GM21717 (cell line): ENCODE results near the gene KCNK7.

Experiments used
- ATAC-seq: cut with Tn5 transposase; IDR thresholded peaks from one replicate; pipeline ENCODE4 v1.9.1; 2021; ENCODE audit warnings: mild to moderate bottlenecking, moderate library complexity; ENCODE audit not compliant: unreplicated experiment

KCNK7 gene

DNA sequence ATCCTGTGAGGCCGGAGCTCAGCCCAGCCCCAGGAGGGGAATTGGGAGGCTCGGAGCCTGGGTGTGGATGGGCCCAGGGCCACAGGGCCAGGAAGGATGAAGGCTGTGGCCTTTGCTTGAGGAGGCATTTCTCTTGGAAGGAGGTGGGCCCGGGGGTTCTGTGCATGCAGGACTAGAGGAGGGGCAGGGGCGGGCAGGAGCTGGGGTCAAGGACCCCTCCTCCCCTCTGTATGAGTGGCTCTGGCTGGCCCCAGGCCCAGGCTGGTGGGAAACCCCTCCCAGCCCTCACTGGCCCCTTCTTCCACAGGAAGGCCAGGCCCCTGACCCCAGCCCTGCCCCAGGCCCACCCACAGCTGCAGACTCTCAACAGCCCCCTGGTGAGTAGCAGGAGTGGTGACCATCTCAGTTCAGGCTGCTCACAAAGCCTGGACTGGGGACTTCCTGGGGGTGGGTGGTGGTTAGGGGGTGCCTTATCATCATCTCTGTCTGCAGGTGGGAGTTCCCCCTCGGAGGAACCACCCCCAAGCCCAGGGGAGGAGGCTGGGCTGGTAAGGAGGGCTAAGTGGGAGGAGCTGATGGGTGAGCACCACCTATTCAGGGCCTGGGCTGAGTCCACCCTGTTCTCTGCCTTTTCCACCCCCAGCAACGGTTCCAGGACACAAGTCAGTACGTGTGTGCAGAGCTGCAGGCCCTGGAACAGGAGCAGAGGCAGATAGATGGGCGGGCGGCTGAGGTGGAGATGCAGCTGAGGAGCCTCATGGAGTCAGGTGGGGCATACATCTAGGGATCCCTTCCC, 6.0 kb downstream of the KCNK7 start:
- no peak for ATAC-seq

DNA sequence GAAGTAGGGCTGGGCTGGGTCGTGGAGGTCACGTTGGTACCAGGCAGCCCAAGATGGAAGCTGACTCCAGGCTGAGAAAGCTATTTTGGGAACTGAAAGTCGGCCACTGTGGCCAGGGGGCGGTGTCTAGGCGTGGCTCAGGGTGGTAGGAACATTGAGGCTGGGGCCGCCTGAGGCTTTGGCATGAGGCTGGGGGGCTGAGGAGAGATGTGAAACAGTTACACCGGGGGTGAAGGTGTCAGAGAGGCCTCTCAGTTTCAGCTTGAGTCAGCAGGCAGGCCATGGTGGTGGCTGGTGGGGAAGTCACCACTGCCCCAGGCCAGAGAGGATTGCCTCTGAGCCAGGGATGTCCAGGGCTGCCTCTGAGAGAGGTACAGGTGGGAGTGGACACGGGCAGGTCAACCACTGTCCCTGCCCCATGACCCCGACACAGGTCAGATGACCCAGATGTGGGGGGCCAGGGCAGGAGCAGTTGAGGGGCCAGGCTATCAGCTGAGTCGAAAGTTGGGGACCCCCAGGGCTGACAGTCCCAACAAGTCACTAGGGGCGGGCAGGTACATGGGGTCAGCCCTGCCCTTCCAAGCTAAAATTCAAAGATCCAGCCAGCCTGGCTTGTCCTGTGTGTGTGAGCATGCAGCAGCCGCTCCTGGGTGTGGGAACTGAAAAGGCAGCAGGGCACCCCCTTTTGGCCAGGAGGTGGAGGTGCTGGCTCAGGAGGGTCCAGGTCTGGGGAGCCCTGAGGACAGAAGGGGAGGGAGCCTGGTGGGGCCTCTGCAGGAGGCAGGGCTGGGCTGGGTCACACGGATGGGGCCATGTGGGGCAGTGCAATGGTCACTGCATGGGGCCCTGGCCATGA, 7.2 kb downstream of the KCNK7 start:
- peak; percentile 58 for ATAC-seq

DNA sequence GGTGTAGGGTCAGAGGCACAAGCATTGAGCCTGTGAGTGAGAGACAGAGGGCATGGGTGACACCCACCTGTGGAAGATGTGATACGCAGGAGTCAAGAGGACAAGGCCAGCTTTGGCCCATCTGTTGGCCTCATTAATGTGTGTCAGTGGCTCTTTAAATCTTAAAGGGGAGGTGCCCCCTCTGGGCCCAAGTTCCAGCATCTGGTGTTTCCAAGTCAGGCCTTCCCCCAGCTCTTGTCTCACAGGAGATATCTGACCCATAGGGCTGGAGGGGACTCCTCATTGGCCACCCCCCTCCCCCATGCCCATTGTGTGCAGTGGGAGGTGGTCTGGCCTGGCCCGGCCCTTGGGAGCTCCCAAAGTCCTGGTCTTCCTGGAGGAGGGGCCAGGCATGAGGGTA, 8.9 kb downstream of the KCNK7 start:
- ATAC-seq = no peak

DNA sequence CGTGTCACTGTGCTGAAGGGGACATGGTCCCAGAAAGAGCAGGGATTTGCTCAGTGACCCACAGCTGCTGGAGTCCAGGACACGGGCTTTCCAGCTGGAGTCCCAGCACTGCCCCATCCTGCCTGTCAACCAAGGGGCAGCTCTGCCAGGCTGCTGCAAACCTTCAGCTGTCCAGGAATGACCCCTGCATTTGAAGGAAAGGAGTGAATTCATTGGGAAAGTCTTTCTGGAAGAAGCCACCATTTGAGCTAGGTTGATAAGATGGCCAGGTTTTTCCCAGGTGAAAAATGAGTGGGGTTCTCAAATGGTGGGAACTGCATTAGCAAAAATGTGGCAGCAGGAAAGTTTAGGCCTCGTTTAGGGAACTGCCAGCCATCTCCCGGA, 9.4 kb downstream of the KCNK7 start:
- ATAC-seq = no peak

DNA sequence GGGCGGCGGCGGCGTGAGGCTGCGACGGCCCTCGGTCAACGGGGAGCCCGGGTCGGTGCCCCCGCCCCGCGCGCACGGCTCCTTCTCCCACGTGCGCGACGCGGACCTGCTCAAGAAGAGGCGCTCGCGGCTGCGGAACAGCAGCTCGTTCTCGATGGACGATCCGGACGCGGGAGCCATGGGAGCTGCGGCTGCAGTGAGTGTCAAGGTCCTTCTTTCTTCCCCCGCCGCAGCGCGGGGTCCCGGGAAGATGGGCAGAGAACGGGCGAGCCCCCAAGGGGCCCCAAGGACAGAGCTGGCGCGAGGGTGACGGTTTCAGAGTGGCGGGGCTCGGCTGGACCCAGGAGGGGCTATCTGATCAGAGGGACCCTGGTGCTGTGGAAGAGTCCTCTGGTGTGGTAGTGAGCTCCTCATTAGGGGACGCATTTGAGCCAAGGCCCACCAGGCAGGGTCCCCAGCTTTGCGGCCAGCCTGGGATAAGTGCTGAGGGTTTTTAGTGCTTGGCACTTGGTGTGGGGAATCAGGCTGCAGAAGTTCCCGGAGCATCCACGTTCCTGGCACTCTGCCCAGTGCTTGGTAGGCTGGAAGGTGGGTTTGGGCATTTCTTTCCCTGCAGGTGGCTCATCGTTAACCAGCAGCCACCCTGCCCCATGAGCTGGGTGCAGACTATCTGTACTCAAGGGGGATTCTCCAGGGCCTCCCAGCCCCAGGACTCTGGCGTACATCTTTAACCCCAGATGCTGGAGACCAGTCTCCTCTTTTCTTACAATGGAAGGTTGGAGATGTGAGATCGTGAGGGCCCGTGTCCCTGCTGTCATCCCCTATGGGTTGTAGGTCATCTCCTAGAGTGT, 10.0 kb downstream of the KCNK7 start:
- ATAC-seq = no peak

DNA sequence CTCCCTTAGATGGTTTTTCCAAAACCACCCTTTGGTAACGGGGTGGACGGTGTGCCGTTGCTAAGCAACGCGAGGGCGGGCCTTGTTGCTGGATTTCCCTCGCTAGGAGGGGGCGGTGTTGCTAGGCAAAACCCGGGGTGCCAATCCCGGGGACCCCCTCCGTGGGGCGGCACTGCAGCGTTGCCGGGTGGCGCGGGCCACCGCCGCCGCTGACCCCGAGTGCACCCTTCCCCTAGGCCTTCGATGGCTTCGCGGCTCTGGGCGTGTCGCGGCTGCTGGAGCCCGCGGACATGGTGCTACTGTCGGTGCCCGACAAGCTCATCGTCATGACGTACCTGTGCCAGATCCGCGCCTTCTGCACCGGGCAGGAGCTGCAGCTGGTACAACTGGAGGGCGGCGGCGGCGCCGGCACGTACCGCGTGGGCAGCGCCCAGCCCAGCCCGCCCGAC, 10.9 kb downstream of the KCNK7 start:
- no peak for ATAC-seq

DNA sequence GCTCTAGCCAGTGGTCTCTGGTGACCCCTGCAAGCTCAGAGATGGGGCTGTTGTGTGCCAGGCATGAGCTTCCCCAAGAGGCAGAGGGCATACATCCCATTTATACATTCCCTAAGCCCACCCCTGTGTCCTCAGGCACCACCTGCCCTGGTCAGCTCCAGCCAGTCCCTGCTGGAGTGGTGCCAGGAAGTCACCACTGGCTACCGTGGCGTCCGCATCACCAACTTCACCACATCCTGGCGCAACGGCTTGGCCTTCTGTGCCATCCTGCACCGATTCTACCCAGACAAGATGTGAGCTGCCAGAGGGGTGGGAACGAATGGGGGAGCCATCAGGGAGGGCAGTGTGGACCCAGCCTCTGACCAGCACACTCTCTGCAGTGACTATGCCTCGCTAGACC, 11.5 kb downstream of the KCNK7 start:
- ATAC-seq = no peak

DNA sequence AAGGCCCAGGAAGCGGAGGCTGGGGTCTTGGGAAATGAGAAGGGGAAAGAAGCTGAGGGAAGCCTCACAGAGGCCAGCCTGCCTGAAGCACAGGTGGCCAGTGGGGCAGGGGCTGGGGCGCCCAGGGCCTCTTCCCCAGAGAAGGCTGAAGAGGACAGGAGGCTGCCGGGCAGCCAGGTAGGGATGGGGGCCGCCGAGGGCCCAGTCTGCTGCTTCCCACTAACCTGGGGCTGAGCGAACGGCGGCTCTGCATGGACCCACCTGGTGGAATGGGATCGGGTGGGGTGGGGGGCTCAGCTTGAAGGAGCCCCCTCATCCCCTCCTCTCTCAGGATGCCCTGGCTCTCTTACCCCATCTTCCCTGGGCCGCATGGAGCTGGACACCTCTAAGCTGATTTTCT, 12.0 kb downstream of the KCNK7 start:
- ATAC-seq = no peak

DNA sequence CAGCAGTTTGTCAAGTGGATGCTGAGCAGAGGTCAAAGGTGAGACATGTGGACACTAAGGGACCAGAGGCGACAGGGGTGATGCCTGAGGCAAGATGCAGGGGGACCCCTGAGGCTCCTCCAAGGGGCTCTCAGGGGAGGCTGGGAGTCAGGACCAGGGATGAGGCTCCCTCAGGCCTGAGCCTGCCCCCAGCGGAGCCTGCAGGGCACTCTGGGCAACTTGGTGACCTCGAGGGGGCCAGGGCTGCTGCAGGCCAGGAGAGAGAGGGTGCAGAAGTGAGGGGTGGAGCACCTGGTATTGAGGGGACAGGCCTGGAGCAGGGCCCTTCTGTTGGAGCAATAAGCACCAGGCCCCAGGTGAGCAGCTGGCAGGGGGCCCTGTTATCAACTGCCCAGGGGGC, 13.7 kb downstream of the KCNK7 start:
- no peak for ATAC-seq

DNA sequence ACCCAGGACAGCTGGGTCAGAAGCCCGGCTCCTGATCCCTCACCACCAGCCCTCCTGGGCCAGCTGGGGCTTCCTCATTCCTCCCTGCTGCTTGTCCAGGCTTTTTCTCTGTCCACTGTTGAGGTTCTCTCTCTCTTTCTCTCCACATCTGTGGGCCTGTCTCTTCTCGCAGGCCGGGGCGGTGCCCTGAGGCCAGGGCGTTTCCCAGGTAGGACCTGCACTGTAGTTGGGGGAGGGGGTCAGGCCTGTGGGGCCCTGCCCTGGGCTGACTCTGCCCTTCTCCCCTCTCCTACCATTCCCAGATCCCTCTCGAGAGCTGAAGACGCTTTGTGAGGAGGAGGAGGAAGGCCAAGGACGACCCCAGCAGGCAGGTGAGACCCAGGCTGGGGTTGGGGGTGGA, 14.8 kb downstream of the KCNK7 start:
- no peak for ATAC-seq

DNA sequence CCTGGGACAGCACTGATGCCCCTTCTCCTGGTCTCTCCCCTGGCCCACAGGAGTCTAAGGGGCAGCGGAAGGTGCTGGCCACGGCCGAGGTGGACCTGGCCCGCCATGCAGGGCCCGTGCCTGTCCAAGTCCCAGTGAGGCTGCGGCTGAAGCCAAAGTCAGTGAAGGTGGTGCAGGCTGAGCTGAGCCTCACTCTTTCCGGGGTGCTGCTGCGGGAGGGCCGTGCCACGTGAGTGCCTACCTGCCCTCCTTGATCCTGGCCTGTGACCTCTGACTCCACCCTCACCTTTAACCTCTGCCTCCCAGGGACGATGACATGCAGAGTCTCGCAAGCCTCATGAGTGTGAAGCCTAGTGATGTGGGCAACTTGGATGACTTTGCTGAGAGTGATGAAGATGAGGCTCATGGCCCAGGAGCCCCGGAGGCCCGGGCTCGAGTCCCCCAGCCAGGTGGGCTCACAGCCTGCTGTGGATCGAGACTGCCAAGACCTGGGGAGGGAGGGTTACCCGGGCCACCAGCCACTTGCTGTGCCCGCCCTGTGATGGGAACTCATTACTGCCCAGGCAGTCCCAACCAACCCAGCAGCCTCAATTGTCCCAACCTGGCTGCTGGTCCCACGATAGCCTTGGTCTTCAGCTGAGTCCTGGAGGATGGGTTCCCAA, 15.4 kb downstream of the KCNK7 start:
- no peak for ATAC-seq

DNA sequence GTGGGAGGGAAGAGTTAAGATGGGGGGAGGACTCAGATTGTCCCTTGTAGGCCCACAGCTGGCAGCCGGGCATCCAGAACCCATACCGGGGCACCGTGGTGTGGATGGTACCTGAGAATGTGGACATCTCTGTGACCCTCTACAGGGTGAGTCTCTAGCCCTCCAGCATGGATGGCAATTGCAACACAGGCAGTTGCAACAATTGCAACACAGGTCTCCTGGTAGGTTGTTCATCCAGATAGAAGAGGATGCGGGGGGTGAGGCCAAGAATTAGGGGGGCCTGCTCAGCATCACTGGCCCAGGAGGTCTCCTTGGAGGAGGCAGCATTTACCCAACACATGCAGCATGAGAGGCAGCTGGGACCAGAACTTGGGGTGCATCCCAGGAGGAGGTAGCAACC, 16.3 kb downstream of the KCNK7 start:
- no peak for ATAC-seq

DNA sequence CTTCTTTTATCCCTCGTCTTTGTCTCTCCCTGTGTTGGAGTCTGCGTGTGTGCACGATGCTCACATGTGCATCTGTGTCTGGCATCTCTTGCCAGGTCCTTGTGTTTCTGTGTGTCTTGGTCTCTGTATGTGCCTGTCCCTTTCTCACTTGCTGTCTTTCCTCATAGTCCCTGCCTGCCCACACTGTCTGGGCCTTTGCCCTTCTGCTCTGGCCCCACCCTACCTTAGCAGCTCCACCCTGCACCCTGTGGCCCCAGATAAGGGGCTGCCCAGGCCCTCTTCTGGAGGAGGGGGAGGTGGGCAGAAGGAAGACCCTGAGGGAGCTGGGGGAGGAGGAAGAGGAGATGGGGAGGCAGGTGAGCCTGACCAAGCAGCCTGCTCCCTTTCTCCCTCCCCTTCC, 16.9 kb downstream of the KCNK7 start:
- ATAC-seq = no peak

DNA sequence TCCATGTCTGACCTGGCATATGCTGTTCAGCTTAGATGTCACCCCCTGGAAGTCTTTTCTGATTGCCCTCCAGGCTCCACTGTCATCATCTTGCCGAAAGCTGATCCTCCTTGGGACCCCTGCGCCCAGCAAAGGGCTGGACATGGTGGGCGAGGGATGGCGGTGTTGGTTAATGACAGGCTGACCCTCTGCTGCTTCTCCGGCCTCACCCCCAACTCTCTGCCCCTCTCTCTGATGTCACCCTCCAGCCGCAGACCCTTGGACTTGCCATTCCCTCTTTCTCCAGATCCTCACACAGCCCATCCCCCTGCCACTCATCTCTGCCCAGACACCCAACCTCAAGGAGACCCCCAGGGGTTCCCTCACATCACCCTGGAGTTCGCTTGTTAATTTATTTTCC, 17.5 kb downstream of the KCNK7 start:
- no peak for ATAC-seq

DNA sequence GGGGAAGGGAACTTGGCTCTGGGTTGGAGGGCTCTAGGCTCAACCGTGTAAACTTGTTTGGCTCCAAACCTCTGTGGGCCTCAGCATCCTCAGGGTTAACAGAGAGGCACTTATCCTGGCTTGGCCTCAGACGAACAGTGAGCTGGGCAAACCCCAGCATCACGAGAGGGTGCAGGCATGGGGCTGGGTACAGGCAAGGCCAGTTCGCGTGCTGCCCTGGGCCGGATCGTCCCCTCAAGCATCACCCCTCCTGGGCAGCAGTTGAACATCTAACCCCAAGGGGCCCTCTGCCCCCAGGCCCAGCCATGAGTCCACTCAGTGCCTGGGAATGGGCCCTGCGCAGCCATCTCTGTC, 17.9 kb downstream of the KCNK7 start:
- ATAC-seq = no peak

DNA sequence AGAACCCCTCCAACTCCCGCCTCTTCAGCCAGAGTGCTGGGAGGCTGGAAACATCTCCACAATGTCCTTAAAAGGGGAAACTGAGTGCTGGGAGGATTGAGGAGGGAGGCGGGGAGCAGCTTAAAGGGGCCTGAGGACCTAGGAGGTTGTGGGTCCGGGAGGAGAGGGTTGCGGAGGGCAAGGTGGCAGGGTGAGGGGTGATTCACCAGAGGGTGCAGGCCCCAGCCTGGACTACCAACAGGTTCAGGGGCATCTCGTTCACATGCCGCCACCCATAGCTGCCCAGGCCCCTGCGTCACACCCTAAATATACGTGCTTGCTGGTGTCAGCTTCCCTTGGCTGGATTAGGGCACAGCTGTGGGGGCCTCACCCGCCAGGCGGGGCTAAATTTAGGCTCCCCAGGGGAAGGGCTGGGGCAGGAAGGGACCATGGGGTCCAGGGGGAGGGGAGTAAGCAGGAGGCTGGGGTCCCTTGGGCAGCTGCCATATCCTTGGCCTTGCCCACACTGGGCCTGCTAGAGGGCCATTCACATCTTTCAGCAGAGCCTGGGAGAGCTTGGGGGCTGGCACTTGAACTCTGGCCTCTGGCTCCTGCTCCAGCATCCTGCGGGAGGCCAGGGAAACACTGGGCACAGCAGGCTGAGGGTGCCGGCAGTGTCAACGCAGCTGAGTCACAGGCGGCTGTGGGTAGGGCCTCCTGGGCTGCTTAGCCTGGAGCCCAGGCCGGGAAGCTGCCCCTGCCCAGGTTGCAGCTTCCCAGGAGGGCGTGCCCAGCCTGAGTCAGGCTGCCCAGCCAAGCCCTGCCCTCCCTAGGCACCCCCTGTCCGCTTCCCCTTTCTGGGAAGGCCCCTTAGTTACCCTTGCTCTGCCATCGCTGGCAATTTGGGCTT, 18.5 kb downstream of the KCNK7 start:
- ATAC-seq = no peak

DNA sequence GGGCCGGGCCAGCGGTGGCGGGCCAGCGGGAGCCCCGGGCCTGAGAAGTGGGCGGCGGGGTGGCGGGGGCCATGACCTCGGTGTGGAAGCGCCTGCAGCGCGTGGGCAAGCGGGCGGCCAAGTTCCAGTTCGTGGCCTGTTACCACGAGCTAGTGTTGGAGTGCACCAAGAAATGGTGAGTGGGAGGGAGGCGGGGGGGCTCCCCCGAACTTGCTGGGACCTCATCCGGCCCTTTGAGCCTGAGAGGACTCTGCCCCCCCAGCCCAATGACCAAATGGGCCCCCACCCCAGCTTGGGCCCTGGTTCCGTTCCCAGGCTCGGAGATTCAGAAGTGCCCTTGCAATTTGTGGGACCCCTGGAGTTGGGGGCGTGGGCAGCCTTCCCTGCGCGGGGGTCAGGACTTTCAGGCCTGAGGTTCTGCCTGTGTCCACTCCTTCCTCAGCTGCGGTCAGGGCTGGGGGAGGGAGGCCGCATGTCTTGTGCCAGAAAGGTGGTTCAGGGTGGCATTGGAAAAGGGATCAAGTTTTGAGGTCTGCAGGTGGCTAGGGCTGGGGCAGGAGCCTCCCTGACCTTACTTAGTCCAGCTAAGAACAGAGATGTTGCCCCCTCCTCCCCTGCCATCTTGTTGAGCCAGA, 19.3 kb downstream of the KCNK7 start:
- no peak for ATAC-seq

DNA sequence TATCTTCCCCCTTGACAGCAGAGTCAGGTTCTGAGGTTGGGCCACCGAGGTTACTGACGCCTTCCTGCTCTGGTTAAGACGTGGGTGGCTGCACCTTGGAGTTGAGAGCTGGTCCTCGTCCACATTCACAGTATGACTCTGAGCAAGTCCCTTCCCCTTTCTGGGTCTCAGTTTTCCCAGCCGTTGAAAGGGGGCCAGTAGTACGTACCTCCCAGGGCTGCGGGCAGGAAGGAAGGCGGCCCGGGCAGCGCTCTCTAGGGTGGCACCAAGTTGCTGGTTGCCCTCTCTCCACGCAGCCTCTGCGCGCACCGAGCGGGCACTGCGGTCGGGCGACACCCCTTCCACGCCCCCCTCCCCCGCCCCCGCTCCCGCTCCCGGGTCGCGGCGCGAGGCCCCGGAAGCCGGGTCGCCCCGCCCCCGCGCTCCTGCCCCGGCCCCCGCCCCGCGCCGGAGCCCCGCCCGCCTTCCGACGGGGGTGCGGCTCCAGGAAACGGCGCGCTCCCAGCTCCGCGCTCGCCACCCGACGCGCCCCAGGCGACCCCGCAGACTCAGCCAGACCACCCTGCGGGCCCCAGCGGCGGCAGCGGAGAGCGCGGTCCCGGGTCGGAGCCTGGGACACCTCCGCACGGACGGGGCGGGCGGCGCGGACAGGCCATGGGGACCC, 19.9 kb downstream of the KCNK7 start, which contains the start of gene EHBP1L1:
Gene EHBP1L1 (plus strand): TSS at position 486 of the 664 bp plus-strand sequence. CDS start 250 bp downstream, outside the sequence.
- no peak for ATAC-seq
